Endothelial cell of umbilical vein (primary cell): ENCODE data around the gene FYB1. TPM values are rescaled to one million over a fixed set of nuclear protein-coding genes. Genes with fewer than 3 reads are reported as not detected.

Source experiments
- BruUV-seq: library from RNA; stranded (reverse); fragments of 400-500 nt; replicated peaks from 2 replicates; lab custom pipeline; 2021; lab: Mats Ljungman, UMichigan
- CTCF ChIA-PET: fragments of 300-600, 350-600 bp; sonication (Branson Sonifier 250); formaldehyde crosslinking; loops from one replicate; lab custom pipeline; 2021; ENCODE audit warnings: antibody characterized with exemption, inconsistent platforms; lab: Charles Lee
- POLR2A ChIA-PET: fragments of 300-600, 350-600 bp; sonication (Branson Sonifier 250); formaldehyde crosslinking; loops from one replicate; lab custom pipeline; 2021; ENCODE audit warnings: antibody characterized with exemption, inconsistent platforms; lab: Charles Lee
- DNase-seq: peaks from one replicate; pipeline ENCODE4 v3.0.0-alpha.2; 2011; ENCODE audit warnings: low read depth, low spot score
- FAIRE-seq: peaks from 2 replicates; lab custom pipeline; 2011; peaks lifted over from hg19 to GRCh38; lab: Jason Lieb, UNC
- H2AFZ ChIP-seq: 2 replicates; pipeline ENCODE4 v1.6.0; 2012; ENCODE audit warnings: low read depth, low read length, control low read depth, inconsistent platforms
- H3K27ac ChIP-seq: 2 replicates; pipeline ENCODE4 v1.5.1; 2011; ENCODE audit warnings: low read depth, mild to moderate bottlenecking, control low read depth, low read length, moderate library complexity; ENCODE audit not compliant: insufficient read depth
- H3K27me3 ChIP-seq, 2 experiments: 2 replicates each; pipeline versions ENCODE4 v1.6.0 to v1.6.1; 2011; ENCODE audit warnings: low read length in 2 of 2, mixed read lengths in 1 of 2; ENCODE audit not compliant: control insufficient read depth in 2 of 2, insufficient read depth in 2 of 2
- H3K36me3 ChIP-seq, 2 experiments: 2 replicates in 1 of 2; 3 replicates in 1 of 2; pipeline ENCODE4 v1.5.1; 2011; ENCODE audit warnings: low read length in 2 of 2, mild to moderate bottlenecking in 1 of 2, moderate library complexity in 1 of 2; ENCODE audit not compliant: control insufficient read depth in 2 of 2, insufficient read depth in 2 of 2; ENCODE audit errors: extremely low read depth in 1 of 2
- H3K4me1 ChIP-seq: 3 replicates; pipeline ENCODE4 v1.5.1; 2011; ENCODE audit warnings: mild to moderate bottlenecking, low read length; ENCODE audit not compliant: control insufficient read depth, insufficient read depth; ENCODE audit errors: extremely low read depth
- H3K4me2 ChIP-seq: 2 replicates; pipeline ENCODE4 v1.6.1; 2011; ENCODE audit warnings: low read length, control low read depth, mixed read lengths; ENCODE audit not compliant: insufficient read depth
- H3K4me3 ChIP-seq, 3 experiments: fragments of 200-600 bp in 1 of 3; sonication (generic), shearing (Covaris generic) in 1 of 3; replicated peaks in 1 of 3; 2 replicates each; pipeline ENCODE4 v1.5.1; 2011 to 2016; ENCODE audit warnings: control low read depth in 3 of 3, low read length in 3 of 3, mild to moderate bottlenecking in 2 of 3, inconsistent platforms in 1 of 3, low read depth in 1 of 3, moderate library complexity in 1 of 3; ENCODE audit not compliant: insufficient read depth in 1 of 3
- H3K79me2 ChIP-seq: 2 replicates; pipeline ENCODE4 v1.6.0; 2012; ENCODE audit warnings: low read length, inconsistent platforms; ENCODE audit not compliant: control insufficient read depth, insufficient read depth
- H3K9ac ChIP-seq: replicated peaks from 2 replicates; pipeline ENCODE3; 2011; ENCODE audit warnings: low read length, control low read depth; ENCODE audit not compliant: insufficient read depth; ENCODE audit errors: extremely low read depth
- H3K9me1 ChIP-seq: replicated peaks from 3 replicates; pipeline ENCODE4 v1.6.0; 2011; ENCODE audit warnings: mild to moderate bottlenecking, low read length; ENCODE audit not compliant: control insufficient read depth, insufficient read depth; ENCODE audit errors: extremely low read depth
- H3K9me3 ChIP-seq: replicated peaks from 2 replicates; pipeline ENCODE4 v1.5.1; 2012; ENCODE audit warnings: low read length, inconsistent platforms; ENCODE audit not compliant: control insufficient read depth, insufficient read depth
- H4K20me1 ChIP-seq: replicated peaks from 2 replicates; pipeline ENCODE3; 2011; ENCODE audit warnings: mild to moderate bottlenecking, low read length; ENCODE audit not compliant: control insufficient read depth, insufficient read depth; ENCODE audit errors: extremely low read depth
- EZH2 ChIP-seq: IDR thresholded peaks from 2 replicates; pipeline ENCODE4 v1.6.1; 2012; ENCODE audit warnings: borderline replicate concordance, low read depth, mild to moderate bottlenecking, moderate library complexity, low read length, inconsistent platforms; ENCODE audit not compliant: severe bottlenecking
- FOS ChIP-seq: IDR thresholded peaks from 2 replicates; pipeline ENCODE4 v1.6.1; 2011; ENCODE audit warnings: mild to moderate bottlenecking, low read length, moderate library complexity, borderline replicate concordance; ENCODE audit not compliant: insufficient read depth
- GATA2 ChIP-seq: IDR thresholded peaks from 2 replicates; pipeline ENCODE4 v1.7.0; 2011; ENCODE audit warnings: low read depth, mild to moderate bottlenecking, moderate library complexity, mixed read lengths, low read length; ENCODE audit not compliant: insufficient read length, insufficient read depth
- JUN ChIP-seq: IDR thresholded peaks from 2 replicates; pipeline ENCODE4 v1.6.1; 2011; ENCODE audit warnings: borderline replicate concordance, low read depth; ENCODE audit not compliant: insufficient read length, insufficient read depth
- MYC ChIP-seq: IDR thresholded peaks from one replicate; pipeline ENCODE4 v1.6.1; 2011; ENCODE audit warnings: mild to moderate bottlenecking, low read depth, low read length
- POLR2A ChIP-seq: IDR thresholded peaks from 2 replicates; pipeline ENCODE4 v1.6.1; 2012; ENCODE audit warnings: low read depth, mild to moderate bottlenecking, control low read depth, low read length
- POLR2AphosphoS5 ChIP-seq: IDR thresholded peaks from 2 replicates; pipeline ENCODE4 v1.6.1; 2012; ENCODE audit warnings: low read depth, mild to moderate bottlenecking, control low read depth, low read length, moderate library complexity; ENCODE audit not compliant: insufficient read depth
- dilution Hi-C: fragments of 300-500 bp; cut with MboI; formaldehyde crosslinking; loops from one replicate; pipeline ENCODE4 v1.15.0; 2019; ENCODE audit warnings: low sequenced_read_pairs; ENCODE audit not compliant: extremely low pct_ligation_motif_present
- intact Hi-C: fragments of 100-400 bp; cut with micrococcal nuclease; formaldehyde crosslinking; loops from one replicate; pipeline ENCODE4 v1.10.0; 2022
- polyA plus RNA-seq, 4 experiments: library from polyadenylated mRNA; depleted of rRNA in 3 of 4; stranded (reverse) in 3 of 4; unstranded in 1 of 4; fragments of >200 nt; gene quantifications; 2 replicates each; pipeline versions ENCODE4 v1.2.1 to v1.2.3, GENCODE V29; 2011 to 2012; ENCODE audit warnings: missing spikeins in 1 of 4
- total RNA-seq: library from RNA; stranded (reverse); gene quantifications from 2 replicates; pipeline ENCODE4 v1.2.3, GENCODE V29; 2021
- TF ChIP-seq, protein P1 (sequence below): IDR thresholded peaks from 2 replicates; pipeline ENCODE4 v1.6.1; 2011; ENCODE audit not compliant: insufficient read depth, insufficient read length
- TF ChIP-seq, protein P2 (sequence below), 2 donors: IDR thresholded peaks; 1 replicate in 1 of 2; 2 replicates in 1 of 2; pipeline ENCODE4 v1.5.1; 2011; ENCODE audit warnings: low read length in 2 of 2, mild to moderate bottlenecking in 2 of 2, moderate library complexity in 2 of 2, control low read depth in 1 of 2, inconsistent platforms in 1 of 2, low read depth in 1 of 2; ENCODE audit not compliant: insufficient read depth in 1 of 2; ENCODE audit errors: extremely low read depth in 1 of 2

FYB1 gene
- total and polyA plus RNA-seq, 2 donors (not counting 3 experiments of a cell fraction or from before 2014, with no cell fraction given): 0.44 TPM; not detected in 1

DNA sequence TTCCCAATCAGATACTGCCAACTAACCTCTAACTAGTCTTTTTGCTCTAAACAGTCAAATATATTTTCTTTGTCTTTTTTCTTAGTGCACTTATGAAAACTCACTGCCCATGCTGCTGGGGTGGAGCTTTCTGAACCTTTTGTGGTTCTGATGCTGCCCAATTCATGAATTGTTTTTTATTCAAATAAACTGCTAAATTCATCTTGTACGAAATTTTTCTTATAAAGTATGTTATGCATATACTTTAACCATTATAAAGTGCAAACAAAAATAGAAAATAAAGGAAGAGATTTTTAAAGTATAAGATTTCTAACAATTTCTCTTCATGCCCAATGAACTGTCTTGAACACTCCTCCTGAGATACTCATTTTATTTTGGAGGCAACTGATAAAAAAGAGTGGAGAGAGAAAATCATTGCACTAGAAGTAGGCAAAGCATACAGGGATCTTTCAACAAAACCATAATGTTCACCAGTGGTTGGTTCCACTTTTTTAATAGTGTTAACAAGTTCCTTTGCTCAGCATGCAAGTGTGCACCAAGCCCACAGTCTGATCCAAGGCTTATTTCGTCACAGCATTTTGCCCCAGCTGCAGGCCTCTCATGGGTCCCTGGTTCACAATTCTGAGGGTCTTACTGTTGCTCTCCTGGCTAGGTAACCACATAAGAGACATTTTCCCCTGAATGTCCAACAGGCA lies 6.2 kb upstream of the FYB1 start:
- Histone ChIP-seq H3K9ac (no peak overlapping the region), H3K4me3 (no peak overlapping the region), H3K79me2 (no peaks in the 10 kb centered on the region), H3K27ac (no peak overlapping the region), H2AFZ (peak overlapping the region; percentile 62), H3K4me2 (no peak overlapping the region), H3K9me3 (no peaks in the 10 kb centered on the region), H3K27me3 (no peaks in the 10 kb centered on the region), H3K4me1 (no peaks in the 10 kb centered on the region), H3K9me1 (no peaks in the 10 kb centered on the region), H4K20me1 (no peaks in the 10 kb centered on the region), H3K36me3 (no peaks in the 10 kb centered on the region)
- FAIRE-seq (no peak), DNase-seq (no peak)
- ChIA-PET CTCF (interaction anchor here (7.3 kb wide), 1 partner anchor 8 kb away, joined by 96 read pairs; the partner anchor contains the start of gene FYB1), POLR2A (no interaction called here)
- no peak for TF ChIP-seq EZH2
- TF ChIP-seq, protein P1, sequence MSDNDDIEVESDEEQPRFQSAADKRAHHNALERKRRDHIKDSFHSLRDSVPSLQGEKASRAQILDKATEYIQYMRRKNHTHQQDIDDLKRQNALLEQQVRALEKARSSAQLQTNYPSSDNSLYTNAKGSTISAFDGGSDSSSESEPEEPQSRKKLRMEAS: no peak
- no peak for TF ChIP-seq MYC
- no peak for TF ChIP-seq POLR2AphosphoS5
- TF ChIP-seq POLR2A: no peak
- no peak for TF ChIP-seq FOS
- no peak for TF ChIP-seq GATA2
- no peak for TF ChIP-seq JUN
- TF ChIP-seq, protein P2, sequence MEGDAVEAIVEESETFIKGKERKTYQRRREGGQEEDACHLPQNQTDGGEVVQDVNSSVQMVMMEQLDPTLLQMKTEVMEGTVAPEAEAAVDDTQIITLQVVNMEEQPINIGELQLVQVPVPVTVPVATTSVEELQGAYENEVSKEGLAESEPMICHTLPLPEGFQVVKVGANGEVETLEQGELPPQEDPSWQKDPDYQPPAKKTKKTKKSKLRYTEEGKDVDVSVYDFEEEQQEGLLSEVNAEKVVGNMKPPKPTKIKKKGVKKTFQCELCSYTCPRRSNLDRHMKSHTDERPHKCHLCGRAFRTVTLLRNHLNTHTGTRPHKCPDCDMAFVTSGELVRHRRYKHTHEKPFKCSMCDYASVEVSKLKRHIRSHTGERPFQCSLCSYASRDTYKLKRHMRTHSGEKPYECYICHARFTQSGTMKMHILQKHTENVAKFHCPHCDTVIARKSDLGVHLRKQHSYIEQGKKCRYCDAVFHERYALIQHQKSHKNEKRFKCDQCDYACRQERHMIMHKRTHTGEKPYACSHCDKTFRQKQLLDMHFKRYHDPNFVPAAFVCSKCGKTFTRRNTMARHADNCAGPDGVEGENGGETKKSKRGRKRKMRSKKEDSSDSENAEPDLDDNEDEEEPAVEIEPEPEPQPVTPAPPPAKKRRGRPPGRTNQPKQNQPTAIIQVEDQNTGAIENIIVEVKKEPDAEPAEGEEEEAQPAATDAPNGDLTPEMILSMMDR (IDR thresholded peaks at IDR 0.05; ENCODE audit: extremely low read depth in 1 of 2, insufficient read depth in 1 of 2, low read depth in 1 of 2, low read length in 2 of 2): no peak
- intact Hi-C loops (no loop called here), dilution Hi-C loops (no loop called here)
- BruUV-seq: no TSS peak
